ENCODE results near the gene SEC24C. TPM values are rescaled to one million over a fixed set of nuclear protein-coding genes. Genes with fewer than 3 reads are reported as not detected.
A peak's percentile ranks its signal among the peaks of the same experiment; 100 is the strongest.
"Not testable (repeated sequence)": the region's sequence is repeated elsewhere in the genome, so short reads cannot be mapped to it uniquely, and the experiment has no call there.

SEC24C gene
- polyA plus RNA-seq, 2 of the 4 experiments (the other 2 are of a cell fraction): 54.3 to 84.7 TPM

DNA sequence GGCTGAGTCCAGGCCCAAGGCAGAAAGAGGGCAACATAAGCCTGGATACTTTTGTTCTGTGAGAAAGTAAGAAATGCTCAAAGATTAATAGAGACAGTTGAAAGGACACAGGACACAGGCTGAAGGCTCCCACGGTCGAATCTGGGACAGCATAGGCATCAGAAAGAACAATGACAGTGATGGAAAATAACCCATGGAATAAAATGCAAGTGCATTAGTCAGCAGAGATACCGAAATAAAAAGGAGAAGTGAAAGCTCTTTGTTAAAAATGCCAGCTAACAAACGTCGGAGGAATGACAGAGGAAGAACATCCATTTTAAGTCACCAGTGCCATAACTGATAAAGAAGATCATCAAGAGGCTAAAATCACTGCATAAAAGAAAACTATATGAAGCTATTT is 26.6 kb upstream of the SEC24C start (continued):
- no peak for TF ChIP-seq FOXS1 (CRISPR knock-in tag; IDR thresholded peaks at IDR 0.05)
- no peak for TF ChIP-seq JUNB (IDR thresholded peaks at IDR 0.05)

DNA sequence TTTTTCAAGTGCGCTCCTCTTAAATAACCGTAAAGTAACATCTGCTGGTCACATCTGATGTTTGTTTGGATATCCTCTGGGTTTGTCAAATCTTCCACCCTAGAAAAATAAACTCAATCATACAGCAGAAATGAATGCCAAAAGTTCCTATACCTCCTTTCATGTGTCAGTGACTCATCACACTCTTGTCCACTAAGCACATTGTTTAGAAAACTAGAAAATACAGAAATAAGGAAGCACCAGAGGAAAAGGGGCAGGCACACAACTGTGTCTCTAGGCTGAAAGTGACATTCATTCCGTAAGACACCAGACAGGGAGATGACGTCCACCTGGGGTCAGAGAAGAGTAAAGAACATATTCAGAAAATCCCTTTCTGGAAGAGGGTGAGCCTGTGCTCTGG is 23.6 kb upstream of the SEC24C start:
- FAIRE-seq; H3K4me3 ChIP-seq; ATAC-seq; POLR2A ChIA-PET; H3K4me2 ChIP-seq; H3K9me3 ChIP-seq; H3K4me1 ChIP-seq; H3K27ac ChIP-seq; DNase-seq (ENCODE audit: low read depth in 1 of 2, low spot score in 1 of 2): not testable (repeated sequence)
- CTCF ChIA-PET: interaction anchor here (1.6 kb wide), 1 partner anchor 76 kb away, joined by 4 read pairs; no protein-coding TSS in a partner anchor
- 87% methylated on average over 4 of the region's 4 CpGs for WGBS (ENCODE audit: missing lambda C conversion rate)

DNA sequence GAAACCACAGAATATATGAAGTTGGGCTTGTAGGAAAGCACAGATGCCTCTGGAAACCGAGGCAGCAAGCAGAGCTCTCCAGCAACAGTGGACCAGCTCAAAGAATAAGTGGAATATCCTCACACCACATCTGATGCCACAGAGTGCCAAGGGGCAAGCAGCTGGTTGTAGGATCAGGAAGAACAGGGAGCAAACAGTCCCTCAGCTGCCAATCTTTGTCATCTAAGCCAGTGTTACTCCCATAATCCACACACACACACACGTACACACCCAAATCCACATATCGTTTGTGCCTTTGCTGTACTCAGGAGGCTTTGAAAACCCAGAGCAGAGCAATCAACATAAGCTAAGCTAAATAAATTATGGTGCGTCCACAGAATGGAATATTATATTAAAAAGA is 20.7 kb upstream of the SEC24C start:
- CTCF ChIA-PET: no interaction called here
- Histone ChIP-seq H3K4me3 (no peak overlapping the region), H3K27ac (no peak overlapping the region), H3K9me3 (no peaks in the 10 kb centered on the region), H3K4me1 (0 out of 3 replicates have a peak, but pooled peaks cover 1% of the 10 kb centered on the region), H3K4me2 (no peak overlapping the region)
- TF ChIP-seq SMC3 (IDR thresholded peaks at IDR 0.05) (no peak), HOXA7 (CRISPR knock-in tag; IDR thresholded peaks at IDR 0.05) (no peak), HDAC2 (IDR thresholded peaks at IDR 0.05) (no peak), RFX5 (IDR thresholded peaks at IDR 0.05) (no peak), TFCP2L1 (CRISPR knock-in tag; IDR thresholded peaks at IDR 0.05) (no peak), ZC3H11A (IDR thresholded peaks at IDR 0.05) (no peak), CHD4 (IDR thresholded peaks at IDR 0.05; ENCODE audit: borderline replicate concordance) (no peak), RARB (CRISPR knock-in tag; IDR thresholded peaks at IDR 0.05) (no peak), POLR2AphosphoS2 (conservative IDR thresholded peaks at IDR 0.05; ENCODE audit: low read length) (no peak), KDM5A (IDR thresholded peaks at IDR 0.05) (no peak), POLR2A (IDR thresholded peaks at IDR 0.05; ENCODE audit: low read length) (no peak), NR3C1 (IDR thresholded peaks at IDR 0.05) (no peak), HOXB13 (CRISPR knock-in tag; IDR thresholded peaks at IDR 0.05; ENCODE audit: low read depth) (no peak), ESRRA (IDR thresholded peaks at IDR 0.05; ENCODE audit: borderline replicate concordance, low read length) (no peak), EP300 (IDR thresholded peaks at IDR 0.05) (no peak), EHMT2 (IDR thresholded peaks at IDR 0.05; ENCODE audit: low read depth) (no peak), RCOR1 (IDR thresholded peaks at IDR 0.05; ENCODE audit: low read depth, low read length) (no peak), E2F6 (IDR thresholded peaks at IDR 0.05; ENCODE audit: borderline replicate concordance, low read depth) (no peak)
- FAIRE-seq (no peak), ATAC-seq (no peak), DNase-seq (ENCODE audit: low read depth in 1 of 2, low spot score in 1 of 2) (no peak)
- WGBS (ENCODE audit: missing lambda C conversion rate): 81% methylated on average over 4 of the region's 4 CpGs
- POLR2A ChIA-PET: no interaction called here

DNA sequence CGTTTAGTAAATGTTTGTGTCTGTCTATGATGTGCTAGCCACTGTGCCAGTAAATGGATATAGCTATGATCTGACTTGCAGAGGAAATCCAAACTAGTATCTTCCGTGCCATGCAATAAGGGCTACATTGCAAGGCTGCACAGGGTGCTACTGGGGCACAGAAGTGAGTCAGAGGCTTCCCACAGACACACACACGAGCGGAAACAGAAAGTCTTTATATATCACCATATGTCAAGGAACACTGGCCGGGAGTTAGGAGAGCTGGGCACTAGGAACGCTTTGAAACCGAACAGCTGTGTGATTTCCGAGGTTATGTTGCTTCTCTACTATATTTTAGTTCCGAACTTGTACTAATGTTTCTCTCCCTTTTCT is 14.4 kb upstream of the SEC24C start:
- Histone ChIP-seq H3K4me3 (peak overlapping the region; percentile 73), H3K4me1 (peaks cover 10% of the 10 kb centered on the region), H3K27ac (peak overlapping the region; percentile 93 to 96), H3K4me2 (peak overlapping the region; percentile 78)
- CTCF ChIA-PET: interaction anchor here (0.9 kb wide), 1 partner anchor 200 kb away, joined by 3 read pairs; no protein-coding TSS in a partner anchor
- H3K9me3 ChIP-seq, FAIRE-seq: not testable (repeated sequence)
- POLR2A ChIA-PET: interaction anchor here (0.8 to 2.8 kb wide), 5 partner anchors 11 to 233 kb away, joined by 3 to 45 read pairs (median 5); partner anchors contain the start of genes CHCHD1 and SEC24C
- peak in 1 of 2 experiments; percentile 24 for DNase-seq (ENCODE audit: low read depth in 1 of 2, low spot score in 1 of 2)
- WGBS (ENCODE audit: missing lambda C conversion rate): under 1% methylated on average over 9 of the region's 9 CpGs
- peak; percentile 35 to 58; a peak in 5 of 6 replicates for ATAC-seq
